ENCODE data around the gene NOL6. TPM values are rescaled to one million over a fixed set of nuclear protein-coding genes. Genes with fewer than 3 reads are reported as not detected.
"Not testable (repeated sequence)": the region's sequence is repeated elsewhere in the genome, so short reads cannot be mapped to it uniquely, and the experiment has no call there.

Gene NOL6
- polyA plus RNA-seq, 3 donors, result 22.7 to 25.2 (median 24.5) TPM

- no peak for DNase-seq (ENCODE audit: low read depth in 3 of 3, low spot score in 2 of 3)
These were observed 37.9 kb downstream of the NOL6 start for GRCh38 chr9:33435821-33436277.

GRCh38 chr9:33434317-33435105, 39.2 kb downstream of the NOL6 start:
- no peak for DNase-seq (ENCODE audit: low read depth in 3 of 3, low spot score in 2 of 3)

- DNase-seq (ENCODE audit: low read depth in 3 of 3, low spot score in 2 of 3), result no peak
These were observed 39.9 kb downstream of the NOL6 start for GRCh38 chr9:33433871-33434270.

- no peak for DNase-seq (ENCODE audit: low read depth in 3 of 3, low spot score in 2 of 3)
These were observed 42.3 kb downstream of the NOL6 start for GRCh38 chr9:33431420-33431819.

GRCh38 chr9:33430942-33431341, 42.8 kb downstream of the NOL6 start:
- DNase-seq (ENCODE audit: low read depth in 3 of 3, low spot score in 2 of 3), result no peak

- no peak for DNase-seq (ENCODE audit: low read depth in 3 of 3, low spot score in 2 of 3)
These were observed 44.3 kb downstream of the NOL6 start for GRCh38 chr9:33429256-33429985.

GRCh38 chr9:33426843-33427293, 46.9 kb downstream of the NOL6 start:
- DNase-seq (ENCODE audit: low read depth in 3 of 3, low spot score in 2 of 3), result no peak

GRCh38 chr9:33425128-33425533, 48.6 kb downstream of the NOL6 start:
- no peak for DNase-seq (ENCODE audit: low read depth in 3 of 3, low spot score in 2 of 3)

- not testable (repeated sequence) for DNase-seq (ENCODE audit: low read depth in 3 of 3, low spot score in 2 of 3)
These were observed 49.2 kb downstream of the NOL6 start for GRCh38 chr9:33424492-33424891.

- not testable (repeated sequence) for DNase-seq (ENCODE audit: low read depth in 3 of 3, low spot score in 2 of 3)
These were observed 49.7 kb downstream of the NOL6 start for GRCh38 chr9:33424043-33424442.

GRCh38 chr9:33419708-33420303, 53.9 kb downstream of the NOL6 start:
- no peak for DNase-seq (ENCODE audit: low read depth in 3 of 3, low spot score in 2 of 3)

- no peak for DNase-seq (ENCODE audit: low read depth in 3 of 3, low spot score in 2 of 3)
These were observed 55.6 kb downstream of the NOL6 start for GRCh38 chr9:33418090-33418489.

- DNase-seq (ENCODE audit: low read depth in 3 of 3, low spot score in 2 of 3), result no peak
These were observed 56.7 kb downstream of the NOL6 start for GRCh38 chr9:33416996-33417395.

- no peak for DNase-seq (ENCODE audit: low read depth in 3 of 3, low spot score in 2 of 3)
These were observed 58.2 kb downstream of the NOL6 start for GRCh38 chr9:33415501-33416038.

- no peak for DNase-seq (ENCODE audit: low read depth in 3 of 3, low spot score in 2 of 3)
These were observed 58.7 kb downstream of the NOL6 start for GRCh38 chr9:33414889-33415500.

GRCh38 chr9:33414268-33414667, 59.5 kb downstream of the NOL6 start:
- DNase-seq (ENCODE audit: low read depth in 3 of 3, low spot score in 2 of 3), result no peak

Other genes starting within 250 kb of the NOL6 start
- gene SPINK4, start 233.8 kb downstream of the NOL6 start, polyA plus RNA-seq (ENCODE audit: insufficient read length in 3 of 3), result not detected
- gene BAG1, start 209.2 kb downstream of the NOL6 start, polyA plus RNA-seq (ENCODE audit: insufficient read length in 3 of 3), result 10 to 100 TPM; 76.0 to 82.0 (median 81.0) TPM
- 100 to 1,000 TPM; 130 to 143 (median 137) TPM for gene CHMP5, start 208.9 kb downstream of the NOL6 start, polyA plus RNA-seq (ENCODE audit: insufficient read length in 3 of 3)
- gene NFX1, start 183.4 kb downstream of the NOL6 start, polyA plus RNA-seq (ENCODE audit: insufficient read length in 3 of 3), result 10 to 100 TPM; 33.0 to 35.3 (median 33.5) TPM
- gene AQP7, start 71.4 kb downstream of the NOL6 start, polyA plus RNA-seq (ENCODE audit: insufficient read length in 3 of 3), result 10 to 100 TPM; 14.8 to 17.5 (median 17.0) TPM
- 10 to 100 TPM; 45.7 to 47.1 (median 45.8) TPM for gene AQP3, start 26.3 kb downstream of the NOL6 start, polyA plus RNA-seq (ENCODE audit: insufficient read length in 3 of 3)
- gene ANKRD18B, start 50.3 kb upstream of the NOL6 start, polyA plus RNA-seq (ENCODE audit: insufficient read length in 3 of 3), result 1 to 10 TPM in 2 of 3 donors, under 1 TPM in 1; 0.69 to 1.5 (median 1.3) TPM